Skin epidermis (tissue), 12 donors: ENCODE results near the gene TEX13B.
"Not testable (repeated sequence)": the region's sequence is repeated elsewhere in the genome, so short reads cannot be mapped to it uniquely, and the experiment has no call there.

ENCODE experiments used
- H3K27ac ChIP-seq, 21 experiments: fragments of 200-600 bp; sonication (generic) in 11 of 21; one replicate each; pipeline ENCODE4 v1.5.0; 2020; ENCODE audit warnings: mild to moderate bottlenecking in 3 of 21, inconsistent platforms in 2 of 21, moderate library complexity in 2 of 21
- H3K4me3 ChIP-seq, 7 experiments: fragments of 200-600 bp; sonication (generic) in 2 of 7; one replicate each; pipeline ENCODE4 v1.5.0; 2020; ENCODE audit warnings: inconsistent platforms in 2 of 7, mild to moderate bottlenecking in 2 of 7, moderate library complexity in 1 of 7

Gene TEX13B

GRCh38 chrX:107955337-107955736 lies 26.8 kb downstream of the TEX13B start:
- not testable (repeated sequence) for H3K4me3 ChIP-seq, H3K27ac ChIP-seq

- H3K4me3 ChIP-seq, result no peak overlapping the region
- H3K27ac ChIP-seq, result no peak overlapping the region
Observed at GRCh38 chrX:107940095-107940494, 42.1 kb downstream of the TEX13B start.

- H3K4me3 ChIP-seq, result peak overlapping the region in 5 of 7 experiments; percentile 23 to 45 (median 39)
- peak overlapping the region in 1 of 21 experiments; percentile 59 for H3K27ac ChIP-seq
Observed at GRCh38 chrX:107936434-107936730, 45.8 kb downstream of the TEX13B start.

GRCh38 chrX:107935664-107936433 lies 46.3 kb downstream of the TEX13B start:
- peak overlapping the region in 6 of 7 experiments; percentile 18 to 45 (median 35) for H3K4me3 ChIP-seq
- H3K27ac ChIP-seq, result peak overlapping the region in 2 of 21 experiments; percentile 47 to 59

- Histone ChIP-seq H3K4me3 (peak overlapping the region in 3 of 7 experiments; percentile 31 to 45 (median 41)), H3K27ac (peak overlapping the region in 2 of 21 experiments; percentile 47 to 59)
Observed at GRCh38 chrX:107935200-107935599, 47.0 kb downstream of the TEX13B start.

- Histone ChIP-seq H3K27ac (no peak overlapping the region), H3K4me3 (no peak overlapping the region)
Observed at GRCh38 chrX:107934262-107934661, 47.9 kb downstream of the TEX13B start.
